DND-41 (cell line): Measurements from ENCODE around the gene SHQ1.

Experiments used
- EZH2 ChIP-seq: IDR thresholded peaks from 3 replicates; pipeline ENCODE4 v1.6.1; 2012; ENCODE audit warnings: borderline replicate concordance, low read depth, mild to moderate bottlenecking, moderate library complexity, low read length, inconsistent platforms; ENCODE audit not compliant: severe bottlenecking
- TF ChIP-seq, protein P1 (sequence below): IDR thresholded peaks from 2 replicates; pipeline ENCODE4 v1.5.1; 2012; ENCODE audit warnings: borderline replicate concordance, low read length, moderate library complexity, mild to moderate bottlenecking; ENCODE audit not compliant: poor library complexity, severe bottlenecking; ENCODE audit errors: extremely low read depth

GRCh38 chr3:72816862-72817355, 31.3 kb downstream of the SHQ1 start:
- TF ChIP-seq, protein P1, sequence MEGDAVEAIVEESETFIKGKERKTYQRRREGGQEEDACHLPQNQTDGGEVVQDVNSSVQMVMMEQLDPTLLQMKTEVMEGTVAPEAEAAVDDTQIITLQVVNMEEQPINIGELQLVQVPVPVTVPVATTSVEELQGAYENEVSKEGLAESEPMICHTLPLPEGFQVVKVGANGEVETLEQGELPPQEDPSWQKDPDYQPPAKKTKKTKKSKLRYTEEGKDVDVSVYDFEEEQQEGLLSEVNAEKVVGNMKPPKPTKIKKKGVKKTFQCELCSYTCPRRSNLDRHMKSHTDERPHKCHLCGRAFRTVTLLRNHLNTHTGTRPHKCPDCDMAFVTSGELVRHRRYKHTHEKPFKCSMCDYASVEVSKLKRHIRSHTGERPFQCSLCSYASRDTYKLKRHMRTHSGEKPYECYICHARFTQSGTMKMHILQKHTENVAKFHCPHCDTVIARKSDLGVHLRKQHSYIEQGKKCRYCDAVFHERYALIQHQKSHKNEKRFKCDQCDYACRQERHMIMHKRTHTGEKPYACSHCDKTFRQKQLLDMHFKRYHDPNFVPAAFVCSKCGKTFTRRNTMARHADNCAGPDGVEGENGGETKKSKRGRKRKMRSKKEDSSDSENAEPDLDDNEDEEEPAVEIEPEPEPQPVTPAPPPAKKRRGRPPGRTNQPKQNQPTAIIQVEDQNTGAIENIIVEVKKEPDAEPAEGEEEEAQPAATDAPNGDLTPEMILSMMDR, result no peak
- TF ChIP-seq EZH2, result no peak
